H9 (cell line): ENCODE data around the gene FLOT2. TPM values are rescaled to one million over a fixed set of nuclear protein-coding genes. Genes with fewer than 3 reads are reported as not detected.

Experiments
- DNase-seq: peaks from one replicate; pipeline ENCODE4 v3.0.0-alpha.2; 2017
- H2AFZ ChIP-seq: one replicate; pipeline ENCODE4 v1.6.1; 2013; ENCODE audit warnings: mild to moderate bottlenecking, low read length, control low read depth, moderate library complexity
- H2AK5ac ChIP-seq: 2 replicates; pipeline ENCODE4 v1.6.1; 2013; ENCODE audit warnings: low read length, control low read depth, mixed read lengths; ENCODE audit not compliant: insufficient read length
- H2BK120ac ChIP-seq: one replicate; pipeline ENCODE4 v1.6.1; 2013; ENCODE audit warnings: low read depth, mild to moderate bottlenecking, low read length, control low read depth, inconsistent platforms; ENCODE audit not compliant: poor library complexity, severe bottlenecking
- H2BK12ac ChIP-seq: 2 replicates; pipeline ENCODE4 v1.6.1; 2013; ENCODE audit warnings: low read length, control low read depth, mixed read lengths, low read depth; ENCODE audit not compliant: insufficient read length
- H2BK15ac ChIP-seq: 2 replicates; pipeline ENCODE4 v1.6.1; 2013; ENCODE audit warnings: low read depth, low read length, control low read depth
- H2BK20ac ChIP-seq: one replicate; pipeline ENCODE4 v1.6.1; 2013; ENCODE audit warnings: low read depth, mild to moderate bottlenecking, low read length, control low read depth, inconsistent platforms; ENCODE audit not compliant: poor library complexity, severe bottlenecking
- H2BK5ac ChIP-seq: 2 replicates; pipeline ENCODE4 v1.6.1; 2013; ENCODE audit warnings: low read length, control low read depth, mixed read lengths; ENCODE audit not compliant: insufficient read length
- H3K14ac ChIP-seq: 2 replicates; pipeline ENCODE4 v1.6.1; 2013; ENCODE audit warnings: low read length, control low read depth; ENCODE audit not compliant: insufficient read depth
- H3K18ac ChIP-seq: 2 replicates; pipeline ENCODE4 v1.6.1; 2013; ENCODE audit warnings: low read depth, mild to moderate bottlenecking, mixed read lengths, low read length, control low read depth; ENCODE audit not compliant: insufficient read length
- H3K23ac ChIP-seq: 2 replicates; pipeline ENCODE4 v1.6.1; 2013; ENCODE audit warnings: low read length, control low read depth, mixed read lengths, low read depth; ENCODE audit not compliant: insufficient read length
- H3K23me2 ChIP-seq: 2 replicates; pipeline ENCODE4 v1.6.1; 2013; ENCODE audit warnings: low read depth, mild to moderate bottlenecking, mixed read lengths, low read length, control low read depth; ENCODE audit not compliant: insufficient read length, poor library complexity, severe bottlenecking
- H3K27ac ChIP-seq: 2 replicates; pipeline ENCODE4 v1.5.1; 2013; ENCODE audit warnings: low read length, control low read depth, mixed read lengths, low read depth; ENCODE audit not compliant: insufficient read length
- H3K27me3 ChIP-seq: 2 replicates; pipeline ENCODE4 v1.6.1; 2013; ENCODE audit warnings: low read length, control low read depth, inconsistent platforms; ENCODE audit not compliant: insufficient read depth
- H3K4ac ChIP-seq: 2 replicates; pipeline ENCODE4 v1.6.1; 2013; ENCODE audit warnings: low read depth, mild to moderate bottlenecking, control low read depth, inconsistent platforms, low read length, moderate library complexity
- H3K4me1 ChIP-seq: 2 replicates; pipeline ENCODE4 v1.6.1; 2013; ENCODE audit warnings: low read length, control low read depth, inconsistent platforms; ENCODE audit not compliant: insufficient read depth
- H3K4me2 ChIP-seq: 2 replicates; pipeline ENCODE4 v1.6.1; 2013; ENCODE audit warnings: low read length, control low read depth, mixed read lengths; ENCODE audit not compliant: insufficient read length, insufficient read depth
- H3K56ac ChIP-seq: 2 replicates; pipeline ENCODE4 v1.6.1; 2013; ENCODE audit warnings: low read depth, mild to moderate bottlenecking, mixed read lengths, low read length, control low read depth; ENCODE audit not compliant: insufficient read length
- H3K79me1 ChIP-seq: 2 replicates; pipeline ENCODE4 v1.6.1; 2013; ENCODE audit warnings: low read depth, mild to moderate bottlenecking, moderate library complexity, low read length, control low read depth, inconsistent platforms; ENCODE audit not compliant: insufficient read depth, poor library complexity, severe bottlenecking
- H3K79me2 ChIP-seq: 2 replicates; pipeline ENCODE4 v1.6.1; 2013; ENCODE audit warnings: low read length, control low read depth, inconsistent platforms; ENCODE audit not compliant: insufficient read depth
- H3K9ac ChIP-seq: 2 replicates; pipeline ENCODE4 v1.6.1; 2013; ENCODE audit warnings: low read length, control low read depth, mixed read lengths; ENCODE audit not compliant: insufficient read length; ENCODE audit errors: extremely low read depth
- H3K9me3 ChIP-seq: one replicate; pipeline ENCODE4 v1.6.1; 2013; ENCODE audit warnings: low read depth, low read length, inconsistent platforms; ENCODE audit not compliant: control insufficient read depth
- H3T11ph ChIP-seq: one replicate; pipeline ENCODE4 v1.6.1; 2013; ENCODE audit warnings: mild to moderate bottlenecking, low read length, control low read depth, inconsistent platforms
- H4K20me1 ChIP-seq: one replicate; pipeline ENCODE4 v1.6.1; 2013; ENCODE audit not compliant: control insufficient read depth, insufficient read length, insufficient read depth
- H4K5ac ChIP-seq: 2 replicates; pipeline ENCODE4 v1.6.1; 2013; ENCODE audit warnings: low read depth, mild to moderate bottlenecking, mixed read lengths, low read length, control low read depth; ENCODE audit not compliant: insufficient read length
- H4K8ac ChIP-seq: replicated peaks from 2 replicates; pipeline ENCODE4 v1.6.1; 2013; ENCODE audit warnings: low read length, control low read depth, mixed read lengths, low read depth; ENCODE audit not compliant: insufficient read length
- H4K91ac ChIP-seq: 2 replicates; pipeline ENCODE4 v1.6.1; 2013; ENCODE audit warnings: low read depth, mild to moderate bottlenecking, moderate library complexity, mixed read lengths, low read length, control low read depth; ENCODE audit not compliant: insufficient read length
- H3K27ac Mint-ChIP-seq, 3 experiments: 2 replicates in 2 of 3; 3 replicates in 1 of 3; pipeline ENCODE4 v1.8.0; 2020 to 2021; ENCODE audit warnings: mixed read lengths in 3 of 3, mild to moderate bottlenecking in 1 of 3, moderate library complexity in 1 of 3
- H3K27me3 Mint-ChIP-seq: 2 replicates; pipeline ENCODE4 v1.8.0; 2021; ENCODE audit warnings: low read depth, mild to moderate bottlenecking, moderate library complexity, mixed read lengths
- H3K36me3 Mint-ChIP-seq, 3 experiments: 2 replicates in 2 of 3; 3 replicates in 1 of 3; pipeline ENCODE4 v1.8.0; 2020 to 2021; ENCODE audit warnings: low read depth in 3 of 3, mixed read lengths in 3 of 3; ENCODE audit not compliant: insufficient read depth in 1 of 3
- H3K4me1 Mint-ChIP-seq, 2 experiments: 2 replicates each; pipeline ENCODE4 v1.8.0; 2020; ENCODE audit warnings: mixed read lengths in 2 of 2
- H3K4me3 Mint-ChIP-seq, 2 experiments: 2 replicates in 1 of 2; 3 replicates in 1 of 2; pipeline ENCODE4 v1.8.0; 2020 to 2021; ENCODE audit warnings: mild to moderate bottlenecking in 2 of 2, mixed read lengths in 2 of 2, moderate library complexity in 1 of 2
- H3K9me3 Mint-ChIP-seq, 2 experiments: 2 replicates in 1 of 2; 3 replicates in 1 of 2; pipeline ENCODE4 v1.8.0; 2020; ENCODE audit warnings: mild to moderate bottlenecking in 2 of 2, mixed read lengths in 2 of 2, moderate library complexity in 1 of 2
- WGBS: extraction: QIAGEN DNeasy Blood & Tissue Kit; methylation state at CpG from one replicate; pipeline ENCODE4 v1.1.7; 2013; ENCODE audit warnings: missing lambda C conversion rate, low lambda C conversion rate, mixed read lengths; ENCODE audit not compliant: insufficient read length; ENCODE audit errors: extremely low coverage; 5-methylcytosine and 5-hydroxymethylcytosine counted together
- total RNA-seq: library from RNA; stranded (reverse); gene quantifications from 2 replicates; pipeline ENCODE4 v1.2.1, GENCODE V29; 2021
- TF ChIP-seq, protein P1 (sequence below): fragments of 200-600 bp; sonication (generic); conservative IDR thresholded peaks from 3 replicates; pipeline ENCODE4 v1.8.0; 2021; ENCODE audit warnings: antibody characterized with exemption, mild to moderate bottlenecking

FLOT2 gene
- total RNA-seq, 1 experiment from 2014 or later: 173 TPM

DNA sequence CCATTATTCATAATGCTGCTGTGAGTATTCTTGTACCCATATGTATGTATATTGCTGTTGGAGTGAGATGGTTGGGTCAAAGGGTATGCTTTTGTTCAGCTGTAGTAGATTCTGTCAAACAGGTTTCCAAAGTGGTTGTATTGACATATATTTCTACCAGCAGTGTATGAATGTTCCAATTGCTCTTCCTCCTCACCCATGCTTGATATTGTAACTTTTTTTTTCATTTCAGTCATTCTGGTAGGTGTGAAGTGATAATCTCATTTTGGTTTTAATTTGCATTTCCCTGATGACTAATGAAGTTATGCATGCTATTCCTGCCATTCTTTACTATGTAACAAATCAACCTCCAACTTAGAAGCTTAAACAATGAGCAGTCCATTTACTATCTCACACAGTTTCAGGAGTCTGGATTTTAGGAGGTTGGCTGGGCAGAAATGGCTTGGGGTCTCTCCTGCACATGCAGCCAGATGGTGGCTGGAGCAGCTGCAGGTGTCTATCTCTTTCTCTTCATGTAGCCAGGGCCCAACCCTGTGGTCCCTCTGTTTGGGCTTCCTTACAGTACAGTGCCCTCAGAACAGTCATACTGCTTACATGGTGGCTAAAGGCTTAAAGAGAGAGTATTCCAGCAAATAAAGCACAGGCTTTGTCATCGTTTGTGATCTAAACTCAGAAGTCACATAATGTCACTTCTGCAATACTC, 21.5 kb downstream of the FLOT2 start:
- Histone ChIP-seq H3K79me2 (no peaks in the 10 kb centered on the region), H3K9ac (no peak overlapping the region)
- DNase-seq: no peak

More for the DNA sequence above, 21.5 kb downstream of the FLOT2 start:
- peaks cover 9% of the 10 kb centered on the region for H3K27me3 Mint-ChIP-seq
- no CpG with 5 or more reads among the region's 1 CpG for WGBS
- H3K36me3 Mint-ChIP-seq: peaks cover 11 to 32% (median 27%) of the 10 kb centered on the region in 3 experiments; a peak in 6 of 7 replicates
- no peak overlapping the region for H3K27ac Mint-ChIP-seq
- H3K79me1 ChIP-seq: no peaks in the 10 kb centered on the region
- H4K20me1 ChIP-seq: no peaks in the 10 kb centered on the region
- no peak overlapping the region for H4K5ac ChIP-seq
- no peaks in the 10 kb centered on the region for H3K23me2 ChIP-seq
- peaks cover 3 to 16% of the 10 kb centered on the region in 2 experiments for H3K4me1 Mint-ChIP-seq
- H3K4me1 ChIP-seq: no peaks in the 10 kb centered on the region
- no peak overlapping the region for H3K23ac ChIP-seq
- no peak overlapping the region for H4K8ac ChIP-seq
- H3K9me3 ChIP-seq: no peaks in the 10 kb centered on the region
- no peak overlapping the region for H3K56ac ChIP-seq
- H2BK120ac ChIP-seq: no peak overlapping the region
- H2BK20ac ChIP-seq: no peak overlapping the region
- peaks cover 4 to 6% of the 10 kb centered on the region in 2 experiments; a peak in 3 of 5 replicates for H3K9me3 Mint-ChIP-seq
- no peak overlapping the region for H2AK5ac ChIP-seq
- H3K14ac ChIP-seq: no peak overlapping the region
- H2BK12ac ChIP-seq: no peak overlapping the region
- H3K4ac ChIP-seq: no peak overlapping the region
- H3K27me3 ChIP-seq: no peaks in the 10 kb centered on the region
- H3K27ac ChIP-seq: no peak overlapping the region
- H2AFZ ChIP-seq: no peak overlapping the region
- H3K4me3 Mint-ChIP-seq: no peak overlapping the region
- TF ChIP-seq, protein P1, sequence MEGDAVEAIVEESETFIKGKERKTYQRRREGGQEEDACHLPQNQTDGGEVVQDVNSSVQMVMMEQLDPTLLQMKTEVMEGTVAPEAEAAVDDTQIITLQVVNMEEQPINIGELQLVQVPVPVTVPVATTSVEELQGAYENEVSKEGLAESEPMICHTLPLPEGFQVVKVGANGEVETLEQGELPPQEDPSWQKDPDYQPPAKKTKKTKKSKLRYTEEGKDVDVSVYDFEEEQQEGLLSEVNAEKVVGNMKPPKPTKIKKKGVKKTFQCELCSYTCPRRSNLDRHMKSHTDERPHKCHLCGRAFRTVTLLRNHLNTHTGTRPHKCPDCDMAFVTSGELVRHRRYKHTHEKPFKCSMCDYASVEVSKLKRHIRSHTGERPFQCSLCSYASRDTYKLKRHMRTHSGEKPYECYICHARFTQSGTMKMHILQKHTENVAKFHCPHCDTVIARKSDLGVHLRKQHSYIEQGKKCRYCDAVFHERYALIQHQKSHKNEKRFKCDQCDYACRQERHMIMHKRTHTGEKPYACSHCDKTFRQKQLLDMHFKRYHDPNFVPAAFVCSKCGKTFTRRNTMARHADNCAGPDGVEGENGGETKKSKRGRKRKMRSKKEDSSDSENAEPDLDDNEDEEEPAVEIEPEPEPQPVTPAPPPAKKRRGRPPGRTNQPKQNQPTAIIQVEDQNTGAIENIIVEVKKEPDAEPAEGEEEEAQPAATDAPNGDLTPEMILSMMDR: no peak
- H4K91ac ChIP-seq: no peak overlapping the region
- H2BK5ac ChIP-seq: no peak overlapping the region
- no peak overlapping the region for H3K18ac ChIP-seq
- no peak overlapping the region for H3K4me2 ChIP-seq
- no peak overlapping the region for H2BK15ac ChIP-seq
- H3T11ph ChIP-seq: no peak overlapping the region
